Measurements from ENCODE around the gene EML1.

The EML1 gene

GRCh38 chr14:99863059-99863458 lies 69.8 kb downstream of the EML1 start:
- no peak for TF ChIP-seq CTCF (IDR thresholded peaks at IDR 0.05; ENCODE audit: low read depth, low read length)
- no peak overlapping the region for H3K4me3 ChIP-seq (ENCODE audit: low read depth, low read length)

GRCh38 chr14:99865408-99865807 lies 72.2 kb downstream of the EML1 start:
- H3K4me3 ChIP-seq (ENCODE audit: low read depth, low read length), result no peak overlapping the region
- no peak for TF ChIP-seq CTCF (IDR thresholded peaks at IDR 0.05; ENCODE audit: low read depth, low read length)

- TF ChIP-seq CTCF (IDR thresholded peaks at IDR 0.05; ENCODE audit: low read depth, low read length), result no peak
- H3K4me3 ChIP-seq (ENCODE audit: low read depth, low read length), result no peak overlapping the region
These were observed 77.4 kb downstream of the EML1 start for GRCh38 chr14:99870617-99871016.

- TF ChIP-seq CTCF (IDR thresholded peaks at IDR 0.05; ENCODE audit: low read depth, low read length), result no peak
- no peak overlapping the region for H3K4me3 ChIP-seq (ENCODE audit: low read depth, low read length)
These were observed 78.6 kb downstream of the EML1 start for GRCh38 chr14:99871771-99872170.

- H3K4me3 ChIP-seq (ENCODE audit: low read depth, low read length), result no peak overlapping the region
- TF ChIP-seq CTCF (IDR thresholded peaks at IDR 0.05; ENCODE audit: low read depth, low read length), result no peak
These were observed 79.7 kb downstream of the EML1 start for GRCh38 chr14:99872786-99873440.

GRCh38 chr14:99873653-99874052 lies 80.4 kb downstream of the EML1 start:
- no peak for TF ChIP-seq CTCF (IDR thresholded peaks at IDR 0.05; ENCODE audit: low read depth, low read length)
- no peak overlapping the region for H3K4me3 ChIP-seq (ENCODE audit: low read depth, low read length)

- TF ChIP-seq CTCF (IDR thresholded peaks at IDR 0.05; ENCODE audit: low read depth, low read length), result no peak
- H3K4me3 ChIP-seq (ENCODE audit: low read depth, low read length), result no peak overlapping the region
These were observed 81.1 kb downstream of the EML1 start for GRCh38 chr14:99874306-99874705.

Data from WI38 (cell line).